RKO (cell line): Measurements from ENCODE around the gene CHD9.
"Not testable (repeated sequence)": the region's sequence is repeated elsewhere in the genome, so short reads cannot be mapped to it uniquely, and the experiment has no call there.

Source experiments
- DNase-seq: peaks from one replicate; pipeline ENCODE4 v3.0.0-alpha.2; 2016; ENCODE audit warnings: low spot score

The CHD9 gene

GRCh38 chr16:53054670-53055485, at the start of gene CHD9:
TSS of gene CHD9 (plus strand) at chr16:53054991. CDS start at chr16:53156090, 101,099 bp downstream.
- peak; percentile 91 for DNase-seq

GRCh38 chr16:53007095-53007494, 47.7 kb upstream of the CHD9 start:
- DNase-seq, result peak; percentile 5

- no peak for DNase-seq
These were observed 40.5 kb upstream of the CHD9 start for GRCh38 chr16:53014287-53014686.

GRCh38 chr16:53018834-53019416, 35.9 kb upstream of the CHD9 start:
- DNase-seq, result no peak

- DNase-seq, result peak; percentile 74
These were observed 32.4 kb upstream of the CHD9 start for GRCh38 chr16:53022374-53022773.

- no peak for DNase-seq
These were observed 30.7 kb upstream of the CHD9 start for GRCh38 chr16:53024045-53024444.

GRCh38 chr16:53029971-53030370, 24.8 kb upstream of the CHD9 start:
- no peak for DNase-seq

GRCh38 chr16:53031323-53031942, 23.4 kb upstream of the CHD9 start:
- no peak for DNase-seq

- DNase-seq, result no peak
These were observed 20.5 kb upstream of the CHD9 start for GRCh38 chr16:53034306-53034705.

- DNase-seq, result no peak
These were observed 19.4 kb upstream of the CHD9 start for GRCh38 chr16:53035176-53035942.

- DNase-seq, result no peak
These were observed 18.7 kb upstream of the CHD9 start for GRCh38 chr16:53036066-53036465.

GRCh38 chr16:53036711-53037110, 18.1 kb upstream of the CHD9 start:
- not testable (repeated sequence) for DNase-seq

- no peak for DNase-seq
These were observed 14.0 kb upstream of the CHD9 start for GRCh38 chr16:53040788-53041187.

- no peak for DNase-seq
These were observed 13.3 kb upstream of the CHD9 start for GRCh38 chr16:53041320-53042051.

- no peak for DNase-seq
These were observed 12.5 kb upstream of the CHD9 start for GRCh38 chr16:53042235-53042701.

- no peak for DNase-seq
These were observed 11.4 kb upstream of the CHD9 start for GRCh38 chr16:53043428-53043831.

- DNase-seq, result no peak
These were observed 10.7 kb upstream of the CHD9 start for GRCh38 chr16:53043986-53044601.

GRCh38 chr16:53045341-53046220, 9.2 kb upstream of the CHD9 start:
- no peak for DNase-seq

- not testable (repeated sequence) for DNase-seq
These were observed 7.3 kb upstream of the CHD9 start for GRCh38 chr16:53047515-53047914.
